Stimulated activated CD8-positive, alpha-beta memory T cell treated with anti-CD3 and anti-CD28 coated beads, Interleukin-12 subunit alpha, Interleukin-12 subunit beta, amount 100 ng/mL, for 24 hours (primary cell): ENCODE data around the gene CDK7.
A peak's percentile ranks its signal among the peaks of the same experiment; 100 is the strongest.
"Not testable (repeated sequence)": the region's sequence is repeated elsewhere in the genome, so short reads cannot be mapped to it uniquely, and the experiment has no call there.

ENCODE experiments used
- DNase-seq: peaks from one replicate; pipeline ENCODE4 v3.0.0-alpha.2; 2020; ENCODE audit errors: extremely low read depth

The CDK7 gene

DNA sequence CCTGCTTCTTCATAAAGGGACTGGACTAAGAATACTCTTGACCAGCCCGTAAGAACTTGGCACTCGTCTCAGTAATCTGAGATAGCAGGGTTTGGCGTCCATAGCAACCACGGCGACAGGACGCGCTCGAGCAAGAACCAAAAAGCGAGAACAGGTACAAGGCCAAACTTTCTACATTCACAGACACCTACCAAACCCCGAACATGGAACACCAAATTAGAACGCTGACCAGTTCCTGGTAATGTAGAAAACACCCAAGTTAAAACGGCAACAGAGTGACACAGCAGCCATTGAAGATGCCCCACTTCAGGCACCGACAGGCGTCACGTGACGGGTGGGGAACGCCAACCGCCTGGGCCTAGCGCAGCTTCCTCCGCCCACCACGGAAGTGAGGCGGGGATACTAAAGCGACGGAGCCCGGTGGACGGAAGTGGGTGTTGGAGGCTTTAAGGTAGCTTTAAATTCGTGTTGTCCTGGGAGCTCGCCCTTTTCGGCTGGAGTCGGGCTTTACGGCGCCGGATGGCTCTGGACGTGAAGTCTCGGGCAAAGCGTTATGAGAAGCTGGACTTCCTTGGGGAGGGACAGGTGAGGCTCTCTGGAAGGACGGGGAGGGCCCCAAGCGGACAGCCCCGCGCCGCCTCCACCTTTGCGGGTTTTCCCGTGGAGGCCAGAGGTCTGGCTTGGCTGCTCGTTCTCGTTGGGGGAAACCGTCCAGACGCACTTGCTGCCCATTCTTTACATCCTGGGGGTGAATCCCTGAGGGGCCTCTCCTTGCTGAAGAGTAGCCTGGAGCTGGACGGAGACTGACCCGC is at the start of gene CDK7:
Gene CDK7, plus strand, starts transcription at position 430 of the 812 bp plus-strand sequence. Its CDS starts 90 bp downstream, at position 520.
- DNase-seq: peak; percentile 85

DNA sequence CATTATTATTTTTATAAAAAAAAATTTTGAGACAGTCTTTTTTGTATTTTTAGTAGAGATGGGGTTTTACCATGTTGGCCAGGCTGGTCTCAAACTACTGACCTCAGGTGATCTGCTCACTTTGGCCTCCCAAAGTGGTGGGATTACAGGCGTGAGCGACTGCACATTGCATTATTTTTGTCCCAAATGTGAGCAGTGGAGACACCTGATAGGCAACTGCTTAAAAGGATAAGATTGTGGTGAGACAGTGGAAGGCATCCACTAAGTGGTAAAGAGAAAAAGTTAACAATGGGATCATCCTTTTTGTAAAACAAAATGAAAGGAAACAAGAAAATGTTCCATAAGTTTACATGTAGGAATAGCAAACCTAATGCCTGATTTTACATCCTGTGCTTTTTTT is 47.3 kb upstream of the CDK7 start:
- no peak for DNase-seq

GRCh38 chr5:69188811-69189161 is 45.9 kb upstream of the CDK7 start:
- no peak for DNase-seq

DNA sequence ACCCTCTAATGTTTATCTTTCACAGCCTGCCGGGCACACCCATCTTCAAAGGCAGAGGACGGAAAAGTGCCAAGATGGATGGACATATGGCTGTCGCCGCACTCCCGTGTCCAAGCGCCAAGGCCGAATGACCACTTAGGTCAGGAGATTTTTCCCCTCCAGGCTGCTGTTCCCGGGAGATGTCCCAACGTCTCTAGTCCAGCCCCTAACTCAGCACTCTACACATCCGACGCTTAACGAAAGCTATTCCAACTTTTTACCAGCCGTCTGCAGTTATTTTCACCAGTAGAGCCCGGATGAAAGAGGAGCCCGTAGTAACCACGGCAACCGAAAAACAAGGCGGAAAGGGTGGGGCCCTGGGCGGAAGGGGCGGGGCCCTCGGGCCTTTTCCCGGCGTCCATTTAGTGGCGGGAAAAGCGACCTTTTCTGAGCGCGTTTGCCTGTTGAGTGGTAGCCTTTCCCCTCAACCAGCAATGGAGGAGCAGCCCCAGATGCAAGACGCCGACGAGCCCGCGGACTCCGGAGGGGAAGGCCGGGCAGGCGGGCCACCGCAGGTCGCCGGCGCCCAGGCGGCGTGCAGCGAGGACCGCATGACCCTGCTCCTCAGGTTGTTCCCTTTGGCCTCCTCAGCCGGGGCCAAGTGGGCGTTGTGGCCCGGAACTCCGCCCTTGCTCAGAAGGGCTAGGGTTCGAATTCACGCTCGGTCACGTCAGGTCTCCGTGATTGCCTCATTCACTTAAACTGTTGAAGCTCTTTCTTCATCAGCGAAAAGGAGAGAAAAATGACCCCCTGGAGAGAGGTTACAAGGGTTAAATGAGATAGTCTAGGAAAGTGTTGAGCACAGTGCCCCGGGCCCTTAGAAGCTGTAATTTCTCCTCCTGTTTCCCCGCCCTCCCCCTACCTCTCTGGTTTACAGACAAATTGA is 45.3 kb upstream of the CDK7 start, which contains the start of gene CENPH:
Gene CENPH, plus strand, starts transcription at position 422 of the 925 bp plus-strand sequence. Its CDS starts 52 bp downstream, at position 474.
- peak; percentile 85 for DNase-seq

GRCh38 chr5:69202497-69202896 is 32.2 kb upstream of the CDK7 start:
- DNase-seq: no peak

- no peak for DNase-seq
Observed at GRCh38 chr5:69206528-69207190, 28.0 kb upstream of the CDK7 start.

GRCh38 chr5:69209602-69210001 is 25.1 kb upstream of the CDK7 start:
- DNase-seq: no peak

- no peak for DNase-seq
Observed at GRCh38 chr5:69211200-69211599, 23.5 kb upstream of the CDK7 start.

DNA sequence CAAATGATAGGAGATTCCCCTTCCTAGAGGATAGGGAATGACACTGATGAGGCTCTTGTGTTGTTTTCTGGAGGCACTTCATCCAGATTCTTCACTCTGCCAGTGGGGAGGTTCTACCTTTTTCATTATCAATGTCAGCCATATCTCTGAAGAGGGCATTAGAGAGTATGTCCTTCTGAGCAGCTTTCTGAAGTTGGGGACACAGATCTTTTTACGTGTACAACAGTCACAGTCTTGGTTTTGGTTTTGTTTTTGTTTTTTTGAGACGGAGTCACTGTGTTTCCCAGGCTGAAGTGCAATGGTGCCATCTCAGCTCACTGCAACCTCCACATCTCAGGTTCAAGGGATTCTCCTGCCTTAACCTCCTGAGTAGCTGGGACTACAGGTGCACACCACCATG is 22.7 kb upstream of the CDK7 start:
- DNase-seq: no peak

- DNase-seq: no peak
Observed at GRCh38 chr5:69213513-69214215, 21.0 kb upstream of the CDK7 start.

DNA sequence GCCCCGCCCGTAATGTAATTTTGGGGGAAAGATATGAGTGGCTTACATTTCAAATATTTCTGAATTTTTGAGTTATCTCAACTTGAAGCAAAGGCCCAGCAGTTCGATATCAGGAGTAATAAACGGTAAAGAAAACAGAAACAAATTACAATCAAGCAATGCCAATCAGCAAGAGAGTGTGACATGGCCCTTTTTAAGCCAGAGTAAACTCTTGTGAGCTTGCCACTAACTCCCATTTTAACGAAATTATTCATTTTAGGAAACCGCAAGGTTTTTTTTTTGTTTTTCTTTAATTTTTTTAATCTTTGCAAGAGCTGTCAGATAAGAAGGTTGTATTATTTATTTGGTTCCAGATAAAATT is 17.6 kb upstream of the CDK7 start:
- no peak for DNase-seq

GRCh38 chr5:69217548-69218526 is 16.8 kb upstream of the CDK7 start:
- DNase-seq: peak; percentile 89

DNA sequence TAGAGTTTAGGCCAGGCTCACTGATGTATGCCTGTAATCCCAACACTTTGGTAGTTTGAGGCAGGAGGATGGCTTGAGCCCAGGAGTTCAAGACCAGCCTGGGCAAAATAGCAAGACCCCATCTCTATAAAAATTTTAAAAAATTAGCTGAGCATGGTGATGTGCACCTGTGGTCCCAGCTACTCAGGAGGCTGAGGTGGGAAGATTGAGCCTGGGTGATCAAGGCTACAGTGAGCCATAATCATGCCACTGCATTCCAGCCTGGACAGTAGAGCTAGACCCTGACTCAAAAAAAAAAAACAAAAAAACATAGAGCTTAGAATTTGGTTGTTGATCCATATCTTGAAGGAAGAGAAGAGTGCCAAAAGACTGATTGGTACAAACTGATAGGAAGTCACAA is 14.7 kb upstream of the CDK7 start:
- no peak for DNase-seq

- not testable (repeated sequence) for DNase-seq
Observed at GRCh38 chr5:69220371-69220770, 14.3 kb upstream of the CDK7 start.

GRCh38 chr5:69220833-69221232 is 13.9 kb upstream of the CDK7 start:
- DNase-seq: not testable (repeated sequence)

- no peak for DNase-seq
Observed at GRCh38 chr5:69224520-69224919, 10.2 kb upstream of the CDK7 start.

GRCh38 chr5:69225860-69226259 is 8.8 kb upstream of the CDK7 start:
- no peak for DNase-seq

DNA sequence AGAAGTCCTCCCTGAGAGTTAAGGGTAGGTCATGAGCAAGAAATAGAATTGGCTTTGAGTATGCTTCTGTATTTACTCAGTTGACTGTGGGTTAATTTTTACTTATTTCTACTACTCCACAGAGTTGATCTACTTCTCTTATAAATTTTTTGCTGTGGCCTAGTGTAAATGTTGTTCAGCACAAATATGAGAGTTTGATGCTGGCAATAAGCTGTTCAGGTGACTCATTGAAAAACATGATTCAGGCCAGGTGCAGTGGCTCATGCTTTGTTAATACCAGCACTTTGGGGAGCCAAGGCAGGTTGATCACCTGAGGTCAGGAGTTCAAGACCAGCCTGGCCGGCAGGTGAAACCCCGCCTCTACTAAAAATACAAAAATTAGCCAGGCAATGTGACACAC is 4.5 kb upstream of the CDK7 start:
- DNase-seq: no peak

DNA sequence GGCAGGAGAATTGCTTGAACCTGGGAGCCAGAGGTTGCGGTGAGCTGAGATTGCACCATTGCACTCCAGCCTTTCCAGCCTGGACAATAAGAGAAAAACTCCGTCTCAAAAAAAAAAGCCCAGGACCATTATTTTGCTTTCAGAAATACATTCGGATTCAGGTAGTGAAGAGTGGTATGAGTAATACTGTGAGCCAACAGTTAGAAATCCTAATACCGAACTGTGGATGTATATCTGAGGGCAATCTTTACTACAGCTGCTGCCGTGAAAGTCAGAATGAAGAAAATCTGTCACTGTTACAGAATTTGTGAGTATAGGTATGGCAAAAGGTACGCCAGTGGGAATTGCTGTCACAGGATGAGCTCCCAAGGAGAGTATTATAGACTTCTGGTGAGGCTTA is 3.4 kb upstream of the CDK7 start:
- DNase-seq: no peak

GRCh38 chr5:69231851-69232250 is 2.8 kb upstream of the CDK7 start:
- DNase-seq: no peak
